ENCODE measurements around the gene ZNF732.

DNA sequence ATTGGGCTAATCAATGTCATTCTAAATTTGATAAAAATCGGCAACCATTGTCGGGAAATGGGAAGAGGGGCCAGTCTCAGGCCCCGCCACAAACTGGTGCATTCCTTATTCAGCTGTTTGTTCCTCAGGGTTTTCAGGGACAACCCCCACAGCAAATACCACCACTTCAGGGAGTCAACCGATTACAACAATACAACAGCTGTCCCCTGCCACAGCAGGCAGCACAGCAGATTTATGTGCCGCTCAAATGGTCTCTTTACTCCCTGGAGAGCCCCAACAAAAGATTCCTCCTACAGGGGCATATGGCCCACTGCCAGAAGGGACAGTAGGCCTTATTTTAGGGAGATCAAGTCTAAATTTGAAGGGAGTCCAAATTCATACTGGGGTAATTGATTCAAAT is 61.8 kb downstream of the ZNF732 start:
- no peak for TF ChIP-seq GATA2 (IDR thresholded peaks at IDR 0.05; ENCODE audit: low read depth, low read length)
- TF ChIP-seq GATA3 (IDR thresholded peaks at IDR 0.05; ENCODE audit: low read depth, low read length), result no peak
